ENCODE measurements around the gene COIL.
"Not testable (repeated sequence)": the region's sequence is repeated elsewhere in the genome, so short reads cannot be mapped to it uniquely, and the experiment has no call there.

The COIL gene

DNA sequence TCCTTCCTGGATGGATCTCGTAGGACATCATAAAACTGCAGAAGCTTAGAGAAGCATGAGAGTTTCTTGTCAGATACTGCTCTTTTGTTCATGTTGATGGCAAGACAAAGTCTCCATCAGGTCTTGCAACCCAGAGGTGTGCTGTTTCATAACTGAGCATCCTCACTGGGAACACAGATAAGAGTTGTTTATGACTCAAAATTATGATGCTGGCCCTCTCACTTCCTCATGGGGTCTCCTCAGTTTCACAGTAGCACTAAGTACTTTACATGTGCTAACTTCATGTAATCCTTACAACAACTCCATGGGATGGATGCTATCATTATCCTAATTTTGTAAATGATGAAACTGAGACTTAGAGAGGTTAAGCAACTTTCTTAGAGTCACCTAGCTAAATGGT lies 31.5 kb upstream of the COIL start:
- DNase-seq (ENCODE audit: extremely low spot score): no peak
- POLR2A ChIA-PET: no interaction called here
- CTCF ChIA-PET: no interaction called here
- TF ChIP-seq, protein P1, sequence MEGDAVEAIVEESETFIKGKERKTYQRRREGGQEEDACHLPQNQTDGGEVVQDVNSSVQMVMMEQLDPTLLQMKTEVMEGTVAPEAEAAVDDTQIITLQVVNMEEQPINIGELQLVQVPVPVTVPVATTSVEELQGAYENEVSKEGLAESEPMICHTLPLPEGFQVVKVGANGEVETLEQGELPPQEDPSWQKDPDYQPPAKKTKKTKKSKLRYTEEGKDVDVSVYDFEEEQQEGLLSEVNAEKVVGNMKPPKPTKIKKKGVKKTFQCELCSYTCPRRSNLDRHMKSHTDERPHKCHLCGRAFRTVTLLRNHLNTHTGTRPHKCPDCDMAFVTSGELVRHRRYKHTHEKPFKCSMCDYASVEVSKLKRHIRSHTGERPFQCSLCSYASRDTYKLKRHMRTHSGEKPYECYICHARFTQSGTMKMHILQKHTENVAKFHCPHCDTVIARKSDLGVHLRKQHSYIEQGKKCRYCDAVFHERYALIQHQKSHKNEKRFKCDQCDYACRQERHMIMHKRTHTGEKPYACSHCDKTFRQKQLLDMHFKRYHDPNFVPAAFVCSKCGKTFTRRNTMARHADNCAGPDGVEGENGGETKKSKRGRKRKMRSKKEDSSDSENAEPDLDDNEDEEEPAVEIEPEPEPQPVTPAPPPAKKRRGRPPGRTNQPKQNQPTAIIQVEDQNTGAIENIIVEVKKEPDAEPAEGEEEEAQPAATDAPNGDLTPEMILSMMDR (IDR thresholded peaks at IDR 0.05; ENCODE audit: control extremely low read depth, extremely low read depth, low read depth, missing control alignments): no peak

GRCh38 chr17:56988901-56989572 lies 28.2 kb upstream of the COIL start:
- ChIA-PET CTCF (interaction anchor here (1.0 to 2.3 kb wide), 3 partner anchors 10 to 20 kb away, joined by 3 to 10 read pairs (median 5); no protein-coding TSS in a partner anchor), POLR2A (no interaction called here)
- no peak for DNase-seq (ENCODE audit: extremely low spot score)
- TF ChIP-seq, protein P1 (IDR thresholded peaks at IDR 0.05; ENCODE audit: control extremely low read depth, extremely low read depth, low read depth, missing control alignments): no peak

DNA sequence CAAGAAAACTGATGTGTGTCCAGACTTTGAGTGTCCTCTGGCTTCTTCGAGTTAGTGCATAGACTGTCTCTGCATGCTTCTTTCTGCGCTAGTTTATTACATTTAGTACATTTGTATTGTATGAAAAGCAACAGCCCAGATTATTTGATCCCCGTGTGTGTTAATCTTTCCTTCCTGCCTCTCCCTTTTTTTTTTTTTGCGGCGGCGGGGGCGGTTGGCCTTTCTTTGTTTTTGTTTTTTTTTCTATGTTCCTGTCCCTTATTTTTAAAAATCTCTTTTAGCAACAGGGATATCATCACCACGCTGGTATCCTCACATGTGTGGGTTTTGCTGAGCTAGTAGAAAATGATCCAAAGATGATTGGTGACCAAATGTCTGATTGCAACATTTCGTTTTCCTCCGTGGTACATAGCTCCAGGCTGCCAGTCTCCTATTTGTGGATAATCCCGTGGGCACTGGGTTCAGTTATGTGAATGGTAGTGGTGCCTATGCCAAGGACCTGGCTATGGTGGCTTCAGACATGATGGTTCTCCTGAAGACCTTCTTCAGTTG lies 26.5 kb upstream of the COIL start:
- TF ChIP-seq, protein P1 (IDR thresholded peaks at IDR 0.05; ENCODE audit: control extremely low read depth, extremely low read depth, low read depth, missing control alignments): no peak
- ChIA-PET POLR2A (no interaction called here), CTCF (no interaction called here)
- DNase-seq (ENCODE audit: extremely low spot score): no peak

DNA sequence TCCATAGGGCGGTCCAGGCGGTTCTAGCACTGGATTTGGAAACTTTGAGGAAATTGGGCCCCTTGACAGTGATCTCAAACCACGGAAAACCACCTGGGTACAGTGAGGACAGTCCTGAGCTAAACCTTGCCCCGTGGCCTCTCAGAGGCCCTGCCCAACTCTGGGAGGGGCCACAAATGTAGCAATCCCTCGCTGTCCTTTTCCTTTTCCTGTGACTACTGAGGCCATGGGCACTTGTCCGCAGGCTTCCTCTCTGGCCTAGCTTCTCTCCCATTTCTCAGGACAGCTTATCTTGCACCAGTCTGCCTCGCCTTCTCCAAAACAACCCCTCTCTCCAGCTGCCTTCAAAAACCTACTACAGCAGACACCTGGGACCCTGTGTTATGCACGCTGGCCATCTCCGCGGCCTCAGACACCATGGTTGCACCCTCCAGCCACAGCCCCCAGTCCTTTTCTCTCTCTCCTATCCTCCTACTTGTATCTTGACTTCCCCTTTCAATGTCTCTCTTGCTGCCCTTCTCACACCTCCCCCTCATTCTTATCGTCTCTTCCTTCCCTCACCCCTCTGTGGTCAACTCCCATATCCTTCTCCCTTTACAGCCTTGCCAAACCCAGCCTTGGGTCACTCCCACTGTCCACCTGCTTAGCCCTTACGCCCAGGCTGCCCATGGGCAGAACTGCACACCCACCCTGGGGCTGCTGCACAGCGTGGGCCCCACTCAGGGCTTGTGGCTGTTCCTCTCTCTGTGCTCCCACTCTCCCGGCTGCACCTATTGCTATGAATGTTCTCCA lies 24.7 kb upstream of the COIL start:
- no peak for DNase-seq (ENCODE audit: extremely low spot score)
- POLR2A ChIA-PET: no interaction called here
- TF ChIP-seq, protein P1 (IDR thresholded peaks at IDR 0.05; ENCODE audit: control extremely low read depth, extremely low read depth, low read depth, missing control alignments): no peak
- CTCF ChIA-PET: interaction anchor here (0.6 to 1.7 kb wide), 6 partner anchors 13 to 123 kb away, joined by 3 to 6 read pairs (median 3); partner anchors contain the start of gene COIL

- no peak for DNase-seq (ENCODE audit: extremely low spot score)
- ChIA-PET CTCF (no interaction called here), POLR2A (interaction anchor here (0.5 kb wide), 1 partner anchor 62 kb away, joined by 4 read pairs; no protein-coding TSS in a partner anchor)
- TF ChIP-seq, protein P1 (IDR thresholded peaks at IDR 0.05; ENCODE audit: control extremely low read depth, extremely low read depth, low read depth, missing control alignments): no peak
Observed at GRCh38 chr17:56983366-56983765, 22.5 kb upstream of the COIL start.

DNA sequence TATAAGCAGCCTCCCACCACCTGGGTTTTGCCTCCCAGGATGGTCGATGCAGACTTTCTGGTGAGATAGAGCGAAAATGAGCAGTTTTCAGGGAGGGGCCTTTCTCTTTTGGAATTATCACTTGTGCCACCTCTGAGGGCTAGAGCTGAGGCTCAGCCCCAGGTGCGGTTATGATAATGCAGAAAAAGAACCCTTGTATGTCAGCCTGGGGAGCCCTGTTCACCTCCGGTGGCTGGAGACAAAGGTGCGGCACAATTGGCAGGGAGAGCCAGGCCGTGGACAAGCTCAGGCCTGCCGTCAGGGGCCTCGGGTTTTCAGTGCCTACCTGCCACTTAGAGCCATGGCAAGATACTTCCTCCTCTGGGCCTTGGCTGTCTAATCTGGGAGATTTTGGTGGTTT lies 21.5 kb upstream of the COIL start:
- CTCF ChIA-PET: interaction anchor here (1.4 to 1.8 kb wide), 3 partner anchors 8 to 43 kb away, joined by 3 to 4 read pairs (median 3); no protein-coding TSS in a partner anchor
- POLR2A ChIA-PET: no interaction called here
- no peak for DNase-seq (ENCODE audit: extremely low spot score)

GRCh38 chr17:56980526-56980925 lies 19.7 kb upstream of the COIL start:
- not testable (repeated sequence) for DNase-seq (ENCODE audit: extremely low spot score)
- CTCF ChIA-PET: interaction anchor here (1.8 to 2.3 kb wide), 2 partner anchors 10 to 30 kb away, joined by 4 to 8 read pairs; no protein-coding TSS in a partner anchor
- POLR2A ChIA-PET: interaction anchor here (0.7 kb wide), 1 partner anchor 632 kb away, joined by 6 read pairs; no protein-coding TSS in a partner anchor

More for the DNA sequence above, 21.5 kb upstream of the COIL start:
- TF ChIP-seq, protein P1 (IDR thresholded peaks at IDR 0.05; ENCODE audit: control extremely low read depth, extremely low read depth, low read depth, missing control alignments): no peak
